SKM-1 treated with dmso at 0.1 percent for 144 hours (cell line): ENCODE data around the gene SYDE2.
"Not testable (repeated sequence)": the region's sequence is repeated elsewhere in the genome, so short reads cannot be mapped to it uniquely, and the experiment has no call there.

Experiments
- DNase-seq: peaks from one replicate; lab custom pipeline; 2025; ENCODE audit not compliant: unreplicated experiment; lab: John Stamatoyannopoulos, UW

Gene SYDE2

GRCh38 chr1:85214654-85215053, 13.8 kb upstream of the SYDE2 start:
- DNase-seq = no peak

GRCh38 chr1:85208488-85208887, 7.7 kb upstream of the SYDE2 start:
- DNase-seq = no peak

DNA sequence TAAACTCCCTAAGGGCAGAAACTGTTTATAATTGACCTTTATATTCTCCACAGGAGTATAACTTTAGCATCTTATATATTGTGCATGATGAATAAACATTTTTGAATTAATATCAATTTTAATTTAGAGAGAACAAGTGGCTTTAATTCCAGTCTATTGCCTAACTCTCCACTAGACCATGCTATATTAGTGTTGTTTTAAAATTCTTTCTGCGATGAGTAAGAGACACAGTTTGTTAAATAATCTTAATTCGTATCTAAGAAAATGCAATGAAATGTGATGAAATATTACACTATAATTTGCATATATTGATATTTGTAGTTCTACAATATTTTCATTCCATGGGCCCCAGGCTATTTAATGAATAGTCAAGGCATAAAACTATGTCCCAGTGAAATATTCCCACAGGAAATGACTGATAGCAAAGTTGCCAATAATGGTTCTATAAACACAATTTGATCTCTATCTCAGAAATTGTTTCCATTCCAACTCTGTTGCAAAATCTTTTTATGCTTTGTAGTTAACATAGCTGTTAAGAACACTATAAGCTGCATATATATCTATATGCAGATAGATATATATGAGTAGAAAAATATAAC, 2.9 kb upstream of the SYDE2 start:
- DNase-seq = no peak

GRCh38 chr1:85202864-85203255, 2.0 kb upstream of the SYDE2 start:
- DNase-seq = no peak

GRCh38 chr1:85202092-85202863, 1.5 kb upstream of the SYDE2 start:
- no peak for DNase-seq

DNA sequence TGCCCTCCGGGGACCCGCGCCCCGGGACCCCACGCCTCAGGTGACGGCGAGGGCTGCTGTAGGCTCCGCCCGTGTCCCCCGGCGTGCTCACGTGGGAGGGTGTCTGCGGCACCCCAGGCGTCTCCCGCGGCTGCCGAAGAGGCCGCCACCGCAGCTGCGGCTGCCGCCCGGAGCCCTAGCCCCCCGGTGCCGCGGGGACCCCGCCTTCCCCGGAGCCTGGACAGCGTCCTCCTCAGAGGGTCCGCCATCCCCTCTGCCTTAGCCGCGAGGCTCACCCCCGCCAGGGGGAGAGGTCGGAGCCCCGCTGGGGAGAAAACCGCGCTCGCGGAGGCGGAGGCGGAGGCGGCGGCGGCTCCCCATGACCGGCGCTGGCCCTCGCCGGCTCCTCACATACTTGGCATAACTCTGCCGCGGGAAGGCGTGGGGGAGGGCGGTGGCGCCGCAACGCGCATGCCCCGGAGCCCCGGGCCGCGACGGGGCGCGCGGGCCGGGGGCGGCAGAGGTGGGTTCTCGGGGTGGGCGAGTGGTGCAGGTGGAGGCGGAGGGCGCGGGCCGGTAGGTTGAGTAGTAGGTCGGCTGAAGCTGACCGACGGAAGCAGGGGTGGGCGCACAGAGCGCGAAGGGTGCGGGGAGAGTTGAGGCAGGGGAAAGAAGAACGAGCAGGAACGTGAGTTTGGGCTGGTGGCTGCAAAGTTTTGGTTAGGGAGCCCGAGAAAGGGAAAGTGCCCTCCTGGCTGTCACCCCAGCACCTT, 700 bp upstream of the SYDE2 start:
- peak; percentile 54 for DNase-seq

DNA sequence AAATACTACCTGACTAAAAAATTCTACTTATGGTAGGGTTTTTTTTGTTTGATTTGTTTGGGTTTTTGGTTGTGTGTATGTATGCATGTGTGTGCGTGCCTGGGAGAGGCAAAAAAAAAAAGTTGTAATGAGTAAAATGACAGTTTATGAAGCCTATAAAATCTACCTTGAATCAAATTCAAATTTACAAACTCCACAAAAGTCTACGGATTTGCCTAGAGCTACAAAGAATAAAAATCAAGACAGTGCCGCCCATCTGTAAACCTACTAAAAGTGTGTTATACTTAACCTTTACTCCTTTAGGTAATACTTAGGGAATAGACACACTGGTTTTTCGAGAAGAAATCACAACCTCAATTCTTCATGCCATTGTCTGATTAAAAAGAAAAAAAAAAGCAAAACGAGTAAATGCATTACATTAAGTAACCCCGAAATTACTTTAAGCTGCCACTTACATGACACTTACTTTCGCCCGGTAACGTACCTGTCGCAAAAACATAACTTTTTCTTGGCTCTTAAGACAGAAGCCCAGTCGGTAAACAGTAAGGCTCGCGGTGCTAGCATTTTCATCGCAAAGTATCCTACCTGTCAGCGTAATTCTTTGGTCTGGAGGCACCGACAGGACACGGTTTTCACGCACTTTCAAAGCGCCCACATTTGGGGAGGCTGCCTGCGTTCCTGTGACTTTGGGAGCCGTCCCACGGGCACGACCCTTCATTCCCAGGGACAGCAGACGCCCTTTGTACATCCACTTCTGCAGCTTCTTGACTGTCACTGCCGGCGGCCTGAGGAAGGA, 951 bp downstream of the SYDE2 start:
- peak; percentile 2 for DNase-seq

DNA sequence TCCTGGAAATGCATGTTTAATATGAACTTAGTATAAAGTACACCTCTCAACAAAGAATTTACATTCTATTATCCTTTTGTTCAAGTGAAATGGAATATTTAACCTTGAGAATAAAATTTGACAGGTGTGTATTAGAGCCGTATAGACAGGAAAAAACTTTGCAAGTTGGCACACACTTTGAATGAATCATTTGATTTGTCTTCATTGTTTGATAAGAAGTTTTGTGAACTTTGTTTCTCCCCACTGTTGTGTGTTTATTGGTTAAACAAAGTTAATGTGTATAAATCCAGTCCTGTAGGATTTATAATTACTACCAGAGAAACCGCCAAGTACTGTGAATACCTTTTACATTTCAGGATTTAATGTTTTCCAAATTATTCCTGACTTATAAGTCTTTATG, 2.0 kb downstream of the SYDE2 start:
- DNase-seq = no peak

- no peak for DNase-seq
Observed at GRCh38 chr1:85196358-85196757, 4.5 kb downstream of the SYDE2 start.

DNA sequence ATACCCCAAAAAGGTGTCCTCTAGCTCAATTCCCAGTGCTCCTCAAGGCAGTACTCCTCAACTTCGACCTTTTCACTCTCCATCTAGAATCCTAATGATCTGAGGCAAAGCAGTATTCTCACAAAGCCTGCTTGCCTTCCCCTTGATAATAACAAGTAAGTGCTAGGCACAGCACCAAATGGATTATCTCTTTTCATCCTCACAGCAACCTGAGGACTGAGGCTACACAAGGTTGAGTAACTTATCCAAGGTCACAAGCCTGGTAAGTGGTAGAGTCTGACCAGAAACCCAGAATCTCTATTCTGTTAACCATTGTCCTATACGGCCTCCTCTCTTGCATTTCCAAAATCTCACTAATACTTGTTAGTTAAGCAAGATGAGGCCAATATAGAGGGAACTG, 5.1 kb downstream of the SYDE2 start:
- no peak for DNase-seq

GRCh38 chr1:85192129-85192528, 8.7 kb downstream of the SYDE2 start:
- DNase-seq = not testable (repeated sequence)

- DNase-seq = no peak
Observed at GRCh38 chr1:85189120-85189519, 11.7 kb downstream of the SYDE2 start.

GRCh38 chr1:85188530-85188929, 12.3 kb downstream of the SYDE2 start:
- DNase-seq = no peak

GRCh38 chr1:85187021-85187420, 13.8 kb downstream of the SYDE2 start:
- not testable (repeated sequence) for DNase-seq

- no peak for DNase-seq
Observed at GRCh38 chr1:85184245-85184644, 16.6 kb downstream of the SYDE2 start.

GRCh38 chr1:85182700-85183099, 18.1 kb downstream of the SYDE2 start:
- no peak for DNase-seq

- no peak for DNase-seq
Observed at GRCh38 chr1:85180869-85181268, 19.9 kb downstream of the SYDE2 start.

- no peak for DNase-seq
Observed at GRCh38 chr1:85179522-85179921, 21.3 kb downstream of the SYDE2 start.

GRCh38 chr1:85178396-85178795, 22.4 kb downstream of the SYDE2 start:
- DNase-seq = no peak

DNA sequence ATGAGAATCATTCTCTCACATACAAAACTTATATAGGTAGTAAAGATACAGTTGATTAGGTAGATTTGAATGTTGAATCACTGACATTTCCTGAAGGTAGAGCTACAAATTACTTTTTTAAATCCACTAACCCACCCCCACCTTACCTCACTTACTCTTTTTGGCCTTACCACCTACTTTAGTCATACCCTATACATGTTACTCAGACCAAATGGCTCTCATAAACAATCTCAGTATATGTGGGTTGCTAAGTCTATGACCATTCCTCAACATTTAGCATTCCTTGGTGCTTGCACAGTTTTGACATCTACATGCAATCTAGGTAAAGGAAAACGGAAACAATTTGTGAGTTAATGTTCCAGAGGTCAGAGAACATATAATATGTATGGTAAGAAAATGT, 26.3 kb downstream of the SYDE2 start:
- no peak for DNase-seq

- no peak for DNase-seq
Observed at GRCh38 chr1:85172684-85173337, 28.0 kb downstream of the SYDE2 start.
